GM12878 (cell line): ENCODE measurements around the gene TMEM132C. TPM values are rescaled to one million over a fixed set of nuclear protein-coding genes. Genes with fewer than 3 reads are reported as not detected.

Experiments
- ATAC-seq: fragments of 200-7000 bp; cut with Tn5 transposase; 3 replicates; pipeline ENCODE4 v1.9.1; 2020; ENCODE audit warnings: mild to moderate bottlenecking, moderate library complexity
- BruUV-seq: library from RNA; stranded (reverse); fragments of 400-500 nt; replicated peaks from 2 replicates; lab custom pipeline; 2021; lab: Mats Ljungman, UMichigan
- CTCF ChIA-PET: fragments of 300-600 bp; sonication (Branson Sonifier 250); formaldehyde crosslinking; extraction: SDS; loops from one replicate; lab custom pipeline; 2021; ENCODE audit warnings: inconsistent platforms; lab: Yijun Ruan, JAX
- POLR2A ChIA-PET: fragments of 350-600 bp; formaldehyde crosslinking; extraction: SDS; loops from one replicate; lab custom pipeline; 2021; ENCODE audit warnings: inconsistent platforms; lab: Charles Lee
- RAD21 ChIA-PET: fragments of 300-600 bp; sonication (Branson Sonifier 250); formaldehyde crosslinking; loops from one replicate; lab custom pipeline; 2023; ENCODE audit warnings: antibody characterized with exemption; ENCODE audit not compliant: unreplicated experiment; lab: Charles Lee
- SMC1A ChIA-PET: fragments of 300-600 bp; sonication (Branson Sonifier 250); formaldehyde crosslinking; loops from one replicate; lab custom pipeline; 2023; ENCODE audit not compliant: unreplicated experiment, uncharacterized antibody; lab: Charles Lee
- DNase-seq: peaks from one replicate; pipeline ENCODE4 v3.0.0-alpha.2; 2011; ENCODE audit warnings: low read depth, low spot score
- FAIRE-seq: peaks from 3 replicates; lab custom pipeline; 2011; peaks lifted over from hg19 to GRCh38; lab: Jason Lieb, UNC
- H2AFZ ChIP-seq: 2 replicates; pipeline ENCODE4 v1.6.0; 2011; ENCODE audit warnings: low read depth, low read length, control low read depth; ENCODE audit not compliant: control insufficient read depth
- H3K27ac ChIP-seq: 2 replicates; pipeline ENCODE4 v1.5.1; 2011; ENCODE audit warnings: control low read depth; ENCODE audit not compliant: control insufficient read depth, insufficient read depth
- H3K27me3 ChIP-seq, 2 experiments: replicated peaks in 1 of 2; 2 replicates each; pipeline versions ENCODE4 v1.6.0 to v1.6.1; 2011; ENCODE audit warnings: low read length in 1 of 2; ENCODE audit not compliant: control insufficient read depth in 2 of 2, insufficient read depth in 2 of 2
- H3K36me3 ChIP-seq, 2 experiments: 2 replicates each; pipeline ENCODE4 v1.5.1; 2011; ENCODE audit warnings: low read length in 1 of 2; ENCODE audit not compliant: control insufficient read depth in 2 of 2, insufficient read depth in 2 of 2
- H3K4me1 ChIP-seq: 2 replicates; pipeline ENCODE4 v1.6.1; 2011; ENCODE audit warnings: mild to moderate bottlenecking, low read length, moderate library complexity, mixed read lengths; ENCODE audit not compliant: control insufficient read depth, insufficient read depth
- H3K4me2 ChIP-seq: 2 replicates; pipeline ENCODE4 v1.6.0; 2011; ENCODE audit warnings: control low read depth; ENCODE audit not compliant: control insufficient read depth, insufficient read depth
- H3K4me3 ChIP-seq: fragments of 200-600 bp; sonication (generic); 2 replicates; pipeline ENCODE4 v1.5.1; 2016
- H3K79me2 ChIP-seq: 2 replicates; pipeline ENCODE4 v1.6.0; 2011; ENCODE audit warnings: low read length; ENCODE audit not compliant: control insufficient read depth, insufficient read depth
- H3K9ac ChIP-seq: 2 replicates; pipeline ENCODE4 v1.8.0; 2011; ENCODE audit warnings: low read length, control low read depth, mixed read lengths; ENCODE audit not compliant: control insufficient read depth, insufficient read depth
- H3K9me3 ChIP-seq: replicated peaks from 3 replicates; pipeline ENCODE4 v1.5.1; 2011; ENCODE audit warnings: mild to moderate bottlenecking, low read length; ENCODE audit not compliant: control insufficient read depth, insufficient read depth
- H4K20me1 ChIP-seq: 2 replicates; pipeline ENCODE4 v1.6.0; 2011; ENCODE audit not compliant: control insufficient read depth, insufficient read depth
- ATF3 ChIP-seq: IDR thresholded peaks from 2 replicates; pipeline ENCODE4 v1.6.1; 2011; ENCODE audit warnings: low read depth, mild to moderate bottlenecking, low read length, moderate library complexity, borderline replicate concordance; ENCODE audit errors: extremely low read depth
- HDGF ChIP-seq: fragments of 450-650 bp; IDR thresholded peaks from 2 replicates; pipeline ENCODE4 v1.6.1; 2016; ENCODE audit warnings: antibody characterized with exemption
- HSF1 ChIP-seq: fragments of 150-350 bp; IDR thresholded peaks from 2 replicates; pipeline ENCODE4 v1.6.1; 2014; ENCODE audit warnings: mild to moderate bottlenecking, low read depth, low read length
- IKZF2 ChIP-seq, 2 experiments: fragments of 450-650 bp; IDR thresholded peaks; 2 replicates each; pipeline ENCODE4 v1.6.1; 2017; ENCODE audit warnings: mild to moderate bottlenecking in 2 of 2, moderate library complexity in 2 of 2
- PKNOX1 ChIP-seq: fragments of 450-650 bp; IDR thresholded peaks from 2 replicates; pipeline ENCODE4 v1.6.1; 2016; ENCODE audit warnings: mild to moderate bottlenecking
- PML ChIP-seq: IDR thresholded peaks from 2 replicates; pipeline ENCODE4 v1.6.1; 2012; ENCODE audit warnings: low read length, inconsistent platforms
- RAD51 ChIP-seq: fragments of 450-650 bp; IDR thresholded peaks from 2 replicates; pipeline ENCODE4 v1.6.1; 2016; ENCODE audit warnings: moderate library complexity, mild to moderate bottlenecking, inconsistent platforms
- SUZ12 ChIP-seq: fragments of 200-600 bp; sonication (generic); IDR thresholded peaks from one replicate; pipeline ENCODE4 v1.6.1; 2018; ENCODE audit warnings: antibody characterized with exemption, mild to moderate bottlenecking; ENCODE audit not compliant: unreplicated experiment
- ZBTB11 ChIP-seq: fragments of 450-650 bp; formaldehyde crosslinking; IDR thresholded peaks from 2 replicates; pipeline ENCODE4 v1.5.0; 2022; ENCODE audit warnings: mild to moderate bottlenecking, missing genetic modification characterization
- WGBS: methylation state at CpG from one replicate; pipeline ENCODE4 v1.1.6; 2016; ENCODE audit warnings: low lambda C conversion rate; ENCODE audit not compliant: insufficient replicate concordance, insufficient coverage; ENCODE audit errors: missing lambda C conversion rate; 5-methylcytosine and 5-hydroxymethylcytosine counted together
- in situ Hi-C: fragments of 300-500 bp; cut with MboI; formaldehyde crosslinking; loops from 9 replicates; pipeline ENCODE4 v1.14.3; 2018; ENCODE audit warnings: mixed read lengths
- intact Hi-C: fragments of 100-400 bp; cut with micrococcal nuclease; formaldehyde crosslinking; loops from one replicate; pipeline ENCODE4 v1.14.2; 2022; ENCODE audit not compliant: unreplicated experiment
- polyA plus RNA-seq, 11 experiments: library from polyadenylated mRNA; depleted of rRNA in 4 of 11; unstranded in 6 of 11; stranded (reverse) in 5 of 11; fragments of >200 nt; fragmentation: Nextera tagmentation in 4 of 11; fragmentation: Illumina TruSeq in 1 of 11; extraction: Ambion mirVana in 4 of 11; extraction: Trizol in 1 of 11; gene quantifications; 1 replicate in 1 of 11; 2 replicates in 10 of 11; pipeline versions ENCODE4 v1.2.1 to v1.2.3, GENCODE V29; 2011 to 2016; ENCODE audit warnings: inconsistent platforms in 2 of 11, missing spikeins in 2 of 11, low read depth in 1 of 11
- total RNA-seq, 4 experiments: library from RNA; depleted of rRNA in 3 of 4; stranded (reverse); fragments of >200 nt in 3 of 4; fragmentation: Illumina TruSeq in 1 of 4; extraction: Trizol in 1 of 4; gene quantifications; 2 replicates each; pipeline versions ENCODE4 v1.2.1 to v1.2.3, GENCODE V29; 2013 to 2021

The TMEM132C gene
- total and polyA plus RNA-seq, 10 of the 15 experiments (the other 5 are each of a cell fraction or from before 2014, with no cell fraction given) = not detected

DNA sequence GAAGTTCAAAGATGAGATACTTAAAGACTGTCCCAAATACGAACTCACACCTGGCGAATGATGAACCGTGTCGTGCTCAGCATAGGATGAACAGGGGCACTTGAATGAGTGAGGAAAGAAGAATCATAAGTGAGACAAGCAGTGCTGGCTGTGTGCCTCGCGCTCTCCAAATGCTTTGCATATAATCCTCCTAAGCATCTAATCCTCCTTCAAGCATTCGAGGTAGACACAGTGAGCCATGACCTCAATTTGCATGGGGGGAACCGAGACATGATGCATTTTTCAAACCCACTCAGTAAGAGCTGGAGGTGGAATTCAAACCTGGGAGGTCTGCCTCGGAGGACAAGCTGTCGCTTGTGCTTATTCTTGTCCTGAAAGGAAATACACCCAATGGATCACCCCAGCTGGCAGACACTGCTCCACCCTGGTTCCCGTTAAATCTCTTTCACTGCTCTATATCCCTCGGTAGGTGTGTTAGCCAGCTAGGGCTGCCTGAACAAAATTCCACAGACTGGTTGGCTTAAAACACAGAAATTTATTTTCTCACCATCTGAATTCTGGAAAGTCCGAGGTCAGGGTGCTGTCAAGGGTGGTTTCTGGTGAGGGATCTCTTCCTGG is 282.7 kb downstream of the TMEM132C start:
- Histone ChIP-seq H3K4me3 (no peak overlapping the region), H3K4me2 (no peak overlapping the region), H3K9ac (no peak overlapping the region), H3K79me2 (no peaks in the 10 kb centered on the region), H3K9me3 (no peaks in the 10 kb centered on the region), H3K27me3 (no peaks in the 10 kb centered on the region; a peak in 1 of 4 replicates), H3K36me3 (no peaks in the 10 kb centered on the region), H3K4me1 (no peaks in the 10 kb centered on the region), H4K20me1 (no peaks in the 10 kb centered on the region), H3K27ac (no peak overlapping the region), H2AFZ (no peak overlapping the region)
- no TSS peak for BruUV-seq
- intact Hi-C loops (no loop called here), in situ Hi-C loops (no loop called here)
- DNase-seq (no peak), ATAC-seq (no peak), FAIRE-seq (no peak)
- no peak for TF ChIP-seq SUZ12
- TF ChIP-seq PML = no peak
- ChIA-PET CTCF (interaction anchor here (0.6 kb wide), 1 partner anchor 1361 kb away, joined by 3 read pairs; no protein-coding TSS in a partner anchor), RAD21 (no interaction called here), SMC1A (no interaction called here), POLR2A (interaction anchor here (0.6 kb wide), 2 partner anchors 610 to 1334 kb away, joined by 3 to 7 read pairs; no protein-coding TSS in a partner anchor)
- 45% methylated on average over 13 of the region's 13 CpGs for WGBS

- Histone ChIP-seq H3K4me3 (no peak overlapping the region), H4K20me1 (no peaks in the 10 kb centered on the region), H3K4me1 (no peaks in the 10 kb centered on the region), H3K4me2 (no peak overlapping the region), H3K27ac (no peak overlapping the region), H3K79me2 (no peaks in the 10 kb centered on the region), H3K9ac (no peak overlapping the region), H3K36me3 (no peaks in the 10 kb centered on the region), H2AFZ (no peak overlapping the region), H3K27me3 (no peaks in the 10 kb centered on the region; a peak in 1 of 4 replicates), H3K9me3 (no peaks in the 10 kb centered on the region)
- ChIA-PET RAD21 (no interaction called here), CTCF (no interaction called here), POLR2A (interaction anchor here (0.6 to 0.7 kb wide), 2 partner anchors 247 to 1300 kb away, joined by 8 to 10 read pairs; no protein-coding TSS in a partner anchor), SMC1A (no interaction called here)
- no peak for TF ChIP-seq HSF1
- TF ChIP-seq PKNOX1 = no peak
- TF ChIP-seq ZBTB11 = no peak
- no peak for TF ChIP-seq ATF3
- TF ChIP-seq RAD51 = no peak
- no peak for TF ChIP-seq HDGF
- no peak for TF ChIP-seq IKZF2 (IDR thresholded peaks at IDR 0.05)
- no peak for FAIRE-seq
- DNase-seq = no peak
- intact Hi-C loops (no loop called here), in situ Hi-C loops (no loop called here)
- no peak for ATAC-seq
- BruUV-seq = no TSS peak
- 15% methylated on average over 9 of the region's 9 CpGs for WGBS
These were observed 284.3 kb downstream of the TMEM132C start for GRCh38 chr12:128551266-128551665.
